ENCODE results near the gene CHRM5.

DNA sequence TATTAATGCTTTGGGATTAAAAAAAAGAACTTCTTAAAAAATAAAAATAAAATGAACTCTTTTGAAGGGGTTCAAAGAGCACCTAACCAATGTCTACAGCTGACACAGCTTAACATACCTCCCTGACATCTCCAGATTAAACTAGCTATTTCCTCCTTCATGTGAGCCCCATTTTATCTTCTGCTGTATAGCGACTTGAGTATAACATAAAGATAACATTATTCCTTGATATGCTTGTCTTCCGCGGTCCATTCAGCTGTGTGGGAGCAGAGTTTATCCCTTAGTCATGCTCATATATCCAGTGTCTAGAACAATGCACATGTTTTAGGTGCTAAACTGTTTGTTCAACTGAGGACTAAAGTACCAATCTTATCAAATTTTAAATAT is 7.8 kb upstream of the CHRM5 start:
- TF ChIP-seq, protein P1, sequence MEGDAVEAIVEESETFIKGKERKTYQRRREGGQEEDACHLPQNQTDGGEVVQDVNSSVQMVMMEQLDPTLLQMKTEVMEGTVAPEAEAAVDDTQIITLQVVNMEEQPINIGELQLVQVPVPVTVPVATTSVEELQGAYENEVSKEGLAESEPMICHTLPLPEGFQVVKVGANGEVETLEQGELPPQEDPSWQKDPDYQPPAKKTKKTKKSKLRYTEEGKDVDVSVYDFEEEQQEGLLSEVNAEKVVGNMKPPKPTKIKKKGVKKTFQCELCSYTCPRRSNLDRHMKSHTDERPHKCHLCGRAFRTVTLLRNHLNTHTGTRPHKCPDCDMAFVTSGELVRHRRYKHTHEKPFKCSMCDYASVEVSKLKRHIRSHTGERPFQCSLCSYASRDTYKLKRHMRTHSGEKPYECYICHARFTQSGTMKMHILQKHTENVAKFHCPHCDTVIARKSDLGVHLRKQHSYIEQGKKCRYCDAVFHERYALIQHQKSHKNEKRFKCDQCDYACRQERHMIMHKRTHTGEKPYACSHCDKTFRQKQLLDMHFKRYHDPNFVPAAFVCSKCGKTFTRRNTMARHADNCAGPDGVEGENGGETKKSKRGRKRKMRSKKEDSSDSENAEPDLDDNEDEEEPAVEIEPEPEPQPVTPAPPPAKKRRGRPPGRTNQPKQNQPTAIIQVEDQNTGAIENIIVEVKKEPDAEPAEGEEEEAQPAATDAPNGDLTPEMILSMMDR (conservative IDR thresholded peaks at IDR 0.05) = no peak
- TF ChIP-seq EZH2 (IDR thresholded peaks at IDR 0.05; ENCODE audit: low read depth) = no peak

Data from PC-9 (cell line).